KOPT-K1 (cell line): ENCODE results near the gene BOC.

Experiments used
- H3K27ac ChIP-seq: fragments of 200-600 bp; sonication (generic); 2 replicates; pipeline ENCODE4 v1.5.1; 2016; ENCODE audit warnings: antibody characterized with exemption, mild to moderate bottlenecking, low read depth, low read length; ENCODE audit not compliant: poor library complexity, severe bottlenecking
- H3K36me3 ChIP-seq: fragments of 200-600 bp; sonication (generic); 2 replicates; pipeline ENCODE4 v1.5.1; 2017; ENCODE audit warnings: antibody characterized with exemption, mild to moderate bottlenecking, low read length, moderate library complexity; ENCODE audit not compliant: insufficient read depth
- H3K9me3 ChIP-seq: fragments of 200-600 bp; sonication (generic); 2 replicates; pipeline ENCODE4 v1.5.1; 2017; ENCODE audit warnings: antibody characterized with exemption, low read length, mild to moderate bottlenecking; ENCODE audit not compliant: insufficient read depth, poor library complexity, severe bottlenecking

Gene BOC

DNA sequence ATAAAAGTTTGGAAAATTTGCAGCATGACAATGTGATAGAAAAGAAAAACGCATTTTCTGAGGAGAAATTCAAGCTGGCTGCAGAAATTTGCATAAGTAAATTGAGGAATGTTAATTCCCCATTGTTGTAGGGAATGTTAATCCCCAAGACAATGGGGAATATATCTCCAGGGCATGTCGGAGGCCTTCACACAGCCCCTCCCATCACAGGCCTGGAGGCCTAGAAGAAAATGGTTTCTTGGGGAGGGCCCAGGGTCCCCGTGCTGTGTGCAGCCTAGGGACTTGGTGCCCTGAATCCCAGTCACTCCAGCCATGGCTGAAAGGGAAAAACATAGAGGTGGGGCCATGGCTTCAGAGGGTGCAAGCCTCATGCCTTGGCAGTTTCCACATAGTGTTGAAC lies 101.1 kb downstream of the BOC start:
- H3K27ac ChIP-seq: no peak overlapping the region
- H3K9me3 ChIP-seq: peaks cover 33% of the 10 kb centered on the region

DNA sequence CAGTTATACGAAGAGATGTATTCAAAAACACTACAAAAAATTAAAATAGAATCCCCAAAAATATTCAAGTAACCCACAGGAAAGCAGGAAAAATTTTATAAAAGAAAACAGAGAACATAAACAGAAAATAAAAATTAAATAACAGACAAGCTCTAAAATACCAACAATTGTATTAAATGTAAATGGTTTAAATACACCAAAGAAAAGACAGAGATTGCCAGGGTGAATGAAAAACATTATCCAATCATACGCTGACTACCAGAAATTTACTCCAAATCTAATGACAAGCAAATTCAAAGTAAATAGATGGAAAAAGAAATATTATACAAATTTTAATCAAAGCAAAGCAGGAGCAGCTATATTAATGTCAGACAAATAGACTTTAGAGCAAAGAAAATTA lies 103.6 kb downstream of the BOC start:
- H3K36me3 ChIP-seq: no peaks in the 10 kb centered on the region
- no peak overlapping the region for H3K27ac ChIP-seq
- H3K9me3 ChIP-seq: peaks cover 33% of the 10 kb centered on the region

More for the DNA sequence above, 101.1 kb downstream of the BOC start:
- no peaks in the 10 kb centered on the region for H3K36me3 ChIP-seq

DNA sequence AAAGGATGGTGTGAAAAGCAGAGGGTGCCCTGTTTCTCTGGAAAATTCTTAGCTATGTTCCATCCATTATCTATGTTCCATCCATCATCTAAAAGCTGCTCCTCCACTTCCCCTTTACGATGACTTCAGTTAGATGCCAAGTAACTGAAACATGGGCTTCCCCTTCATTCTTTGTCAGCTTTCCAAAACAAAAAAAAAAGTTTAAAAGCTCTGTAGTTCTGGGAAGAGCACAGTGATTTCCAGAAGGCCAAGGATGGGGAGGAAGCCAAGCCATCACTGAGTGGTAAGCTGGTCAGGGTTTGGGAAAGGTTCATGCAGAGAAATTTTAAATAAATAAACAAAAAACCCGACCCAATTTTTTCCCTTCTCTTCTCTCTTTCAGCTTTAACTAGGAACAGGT lies 118.4 kb downstream of the BOC start:
- H3K9me3 ChIP-seq: no peaks in the 10 kb centered on the region
- no peak overlapping the region for H3K27ac ChIP-seq
- H3K36me3 ChIP-seq: no peaks in the 10 kb centered on the region

- H3K9me3 ChIP-seq: no peaks in the 10 kb centered on the region
- no peak overlapping the region for H3K27ac ChIP-seq
- H3K36me3 ChIP-seq: no peaks in the 10 kb centered on the region
Measured at GRCh38 chr3:113330742-113331141, 119.4 kb downstream of the BOC start.

DNA sequence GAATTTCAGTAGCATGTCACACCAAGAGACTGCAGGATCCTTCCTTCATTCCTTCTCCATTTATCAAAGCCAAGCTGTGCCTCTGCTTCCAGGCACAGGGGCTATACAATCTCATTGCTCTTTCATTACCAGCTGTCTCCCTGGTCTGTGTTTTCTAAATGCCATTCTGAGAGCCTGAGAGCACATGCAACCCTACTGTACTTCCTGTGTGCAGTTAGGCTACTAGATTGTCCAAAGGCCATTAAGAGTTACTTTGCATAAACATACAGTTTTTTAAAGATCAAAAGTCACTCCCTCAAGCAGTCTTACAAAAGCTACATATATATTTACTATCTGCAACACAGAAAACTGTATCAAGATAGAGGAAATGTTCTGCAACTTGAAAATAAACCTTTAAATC lies 119.8 kb downstream of the BOC start:
- Histone ChIP-seq H3K36me3 (no peaks in the 10 kb centered on the region), H3K27ac (no peak overlapping the region), H3K9me3 (no peaks in the 10 kb centered on the region)
